NAMALWA (cell line): Measurements from ENCODE around the gene SAMD3.
A peak's percentile ranks its signal among the peaks of the same experiment; 100 is the strongest.
"Not testable (repeated sequence)": the region's sequence is repeated elsewhere in the genome, so short reads cannot be mapped to it uniquely, and the experiment has no call there.

Source experiments
- DNase-seq: peaks from one replicate; pipeline ENCODE4 v3.0.0-alpha.2; 2015; ENCODE audit warnings: low spot score

The SAMD3 gene

GRCh38 chr6:130173377-130174004 lies 49.3 kb downstream of the SAMD3 start:
- DNase-seq, result not testable (repeated sequence)

GRCh38 chr6:130170160-130170559 lies 52.6 kb downstream of the SAMD3 start:
- not testable (repeated sequence) for DNase-seq

DNA sequence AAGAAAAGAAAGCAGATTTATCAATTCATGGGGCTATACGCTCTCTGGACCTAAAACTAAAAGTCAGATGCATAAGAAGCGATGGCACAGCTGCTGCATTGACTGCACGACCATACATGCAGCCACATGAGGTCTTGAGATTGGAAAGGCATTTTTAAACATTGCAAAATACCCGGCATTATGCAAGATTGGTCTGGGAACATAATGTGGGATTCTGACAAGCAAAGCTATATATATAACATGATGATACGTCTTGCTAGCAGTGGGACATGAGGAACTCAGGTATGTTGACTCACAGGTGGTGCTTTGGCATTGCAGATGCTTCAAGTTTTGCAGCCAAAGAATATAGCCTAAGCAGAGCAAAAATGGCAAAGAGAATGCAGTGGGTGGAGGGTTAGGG lies 55.1 kb downstream of the SAMD3 start:
- no peak for DNase-seq

- DNase-seq, result no peak
These were observed 58.5 kb downstream of the SAMD3 start for GRCh38 chr6:130164251-130164650.

GRCh38 chr6:130163266-130163665 lies 59.5 kb downstream of the SAMD3 start:
- no peak for DNase-seq

- DNase-seq, result no peak
These were observed 60.3 kb downstream of the SAMD3 start for GRCh38 chr6:130162421-130162820.

- DNase-seq, result no peak
These were observed 60.9 kb downstream of the SAMD3 start for GRCh38 chr6:130161683-130162404.

DNA sequence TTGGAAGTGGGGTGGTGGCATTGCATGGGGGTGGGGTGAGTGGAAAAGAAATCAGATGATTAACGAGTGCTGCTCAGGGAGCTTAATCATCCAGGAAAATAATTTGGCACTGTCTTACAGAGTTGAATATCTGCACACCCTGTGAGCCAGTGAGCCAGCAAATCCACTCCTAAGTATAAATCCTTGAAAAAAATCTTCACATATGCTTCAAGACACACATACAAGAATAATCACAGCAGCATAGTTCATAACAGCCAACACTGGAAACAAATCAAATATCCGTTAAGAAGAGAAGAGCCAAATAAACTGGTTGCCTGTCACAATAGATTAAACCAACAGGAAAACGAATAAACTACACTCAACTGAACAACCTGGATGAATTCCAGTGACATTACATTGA lies 62.8 kb downstream of the SAMD3 start:
- no peak for DNase-seq

DNA sequence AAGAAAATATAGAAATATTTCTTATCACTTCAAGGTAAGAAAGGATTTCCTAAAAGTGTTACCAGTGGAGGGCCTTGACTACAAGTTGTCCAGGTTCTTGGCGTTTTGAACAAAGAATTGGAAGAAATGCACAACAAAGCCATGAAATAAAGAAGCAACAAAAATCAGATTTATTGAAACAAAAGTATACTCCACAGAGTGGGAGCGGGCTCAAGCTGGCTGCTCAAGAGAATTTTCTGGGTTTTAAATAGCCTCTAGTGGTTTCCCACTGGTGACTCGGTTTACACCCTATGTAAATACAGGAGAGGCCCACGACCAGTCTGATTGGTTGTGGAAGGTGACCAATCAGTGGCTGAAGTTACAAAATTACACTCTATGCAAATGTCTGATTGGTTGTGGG lies 64.2 kb downstream of the SAMD3 start:
- no peak for DNase-seq

DNA sequence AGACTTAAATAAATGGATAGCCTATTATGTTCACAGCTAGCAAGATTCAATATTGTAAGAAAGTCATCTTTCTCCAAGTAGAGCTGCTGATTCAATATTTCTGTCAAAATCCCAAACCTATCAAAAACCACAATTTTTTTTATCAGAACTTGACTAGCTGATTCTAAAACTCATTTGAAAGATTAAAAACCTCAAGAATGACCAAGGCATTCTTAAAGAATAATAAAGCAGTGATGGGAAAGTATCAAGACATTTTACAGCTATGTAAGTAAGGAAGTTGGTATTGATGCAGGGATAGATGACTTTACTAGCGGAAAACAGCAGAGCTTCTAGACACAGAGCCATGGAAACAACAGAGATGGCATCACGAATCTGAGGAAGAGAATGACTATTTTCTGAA lies 64.7 kb downstream of the SAMD3 start:
- DNase-seq, result no peak

GRCh38 chr6:130156908-130157307 lies 65.8 kb downstream of the SAMD3 start:
- no peak for DNase-seq

DNA sequence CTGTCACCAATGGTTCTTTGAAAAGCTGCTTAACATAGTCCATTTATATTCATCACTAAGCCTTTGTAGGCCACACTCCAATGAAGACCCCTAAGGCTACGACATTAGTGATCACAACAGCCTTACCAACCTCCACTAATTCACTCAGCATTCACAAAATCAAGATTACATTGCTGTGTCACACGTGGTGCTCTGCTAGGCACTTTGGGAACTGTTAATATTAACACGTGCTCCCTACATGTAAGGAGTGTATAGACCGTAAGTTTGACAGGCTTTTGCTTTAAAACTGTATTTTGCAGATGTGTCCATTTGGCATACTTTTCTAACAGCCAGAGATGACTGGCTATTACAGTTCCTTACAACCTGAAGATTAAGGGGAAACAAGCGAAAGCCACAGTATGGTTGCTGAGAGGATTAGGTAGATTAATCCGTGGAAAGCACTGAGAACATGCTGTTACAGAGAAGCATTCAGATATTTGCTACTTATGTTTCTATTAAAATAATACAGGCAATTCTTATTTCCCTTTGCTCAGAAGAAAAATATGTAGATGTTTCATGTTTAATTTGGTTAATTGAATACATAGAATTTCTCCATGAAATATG lies 69.7 kb downstream of the SAMD3 start:
- no peak for DNase-seq

GRCh38 chr6:130150906-130151305 lies 71.8 kb downstream of the SAMD3 start:
- no peak for DNase-seq

GRCh38 chr6:130149016-130149415 lies 73.7 kb downstream of the SAMD3 start:
- DNase-seq, result not testable (repeated sequence)

DNA sequence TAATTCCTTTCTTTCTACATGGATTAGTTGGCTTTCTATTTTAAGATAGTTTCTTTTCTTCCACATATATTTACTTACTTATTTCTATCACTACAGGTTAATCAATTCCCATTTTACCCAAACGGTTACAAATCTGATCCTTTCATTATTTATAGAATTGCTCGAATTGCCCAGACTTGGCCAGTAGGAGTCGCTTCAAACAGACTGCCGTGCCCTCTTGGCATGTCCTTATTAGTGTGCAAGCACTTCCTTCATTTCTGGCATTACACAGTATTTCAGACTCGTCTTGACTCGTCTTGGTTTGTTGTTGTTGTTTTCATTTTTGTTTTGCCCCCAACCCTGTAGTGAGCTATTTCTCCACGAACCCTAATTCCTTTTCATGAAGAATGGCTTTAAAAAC lies 74.6 kb downstream of the SAMD3 start:
- peak; percentile 44 for DNase-seq

- DNase-seq, result no peak
These were observed 75.6 kb downstream of the SAMD3 start for GRCh38 chr6:130147111-130147510.

DNA sequence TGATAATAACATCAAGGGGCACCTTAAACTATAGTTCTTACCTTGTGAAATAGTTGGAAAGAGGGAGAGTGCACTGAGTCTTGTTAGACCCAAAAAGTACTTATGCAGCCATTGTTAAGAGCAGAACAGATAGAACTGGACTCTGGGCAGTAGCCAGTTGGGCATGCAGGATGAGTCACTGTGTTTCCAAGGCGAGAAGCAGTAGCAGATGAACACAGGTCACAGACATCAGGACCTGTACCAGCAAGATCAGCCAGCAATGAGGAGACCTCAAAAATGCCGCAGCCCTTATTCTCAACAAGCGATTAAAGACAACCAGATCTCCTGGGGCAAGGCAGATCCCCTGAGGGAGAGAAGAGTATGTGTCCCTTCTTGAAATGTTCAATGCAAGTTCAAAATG lies 79.0 kb downstream of the SAMD3 start:
- DNase-seq, result no peak

DNA sequence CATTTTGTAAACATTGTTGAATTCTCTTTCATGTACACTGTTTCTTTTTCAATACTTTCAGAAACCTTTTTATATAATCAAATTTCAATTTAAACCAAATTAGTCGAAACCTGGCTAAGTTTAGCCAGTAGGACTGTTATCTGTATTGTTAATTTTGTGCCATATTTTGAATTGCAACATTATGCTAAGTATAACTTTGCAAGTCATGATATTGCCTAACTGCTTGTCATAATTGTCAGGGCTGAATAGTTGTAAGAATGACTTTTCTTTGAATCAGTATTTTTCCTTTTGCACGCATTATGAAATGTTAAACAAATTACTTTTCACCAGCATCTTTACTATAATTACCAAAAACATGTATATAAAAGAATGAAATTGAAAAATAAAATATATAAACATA lies 82.7 kb downstream of the SAMD3 start:
- no peak for DNase-seq

DNA sequence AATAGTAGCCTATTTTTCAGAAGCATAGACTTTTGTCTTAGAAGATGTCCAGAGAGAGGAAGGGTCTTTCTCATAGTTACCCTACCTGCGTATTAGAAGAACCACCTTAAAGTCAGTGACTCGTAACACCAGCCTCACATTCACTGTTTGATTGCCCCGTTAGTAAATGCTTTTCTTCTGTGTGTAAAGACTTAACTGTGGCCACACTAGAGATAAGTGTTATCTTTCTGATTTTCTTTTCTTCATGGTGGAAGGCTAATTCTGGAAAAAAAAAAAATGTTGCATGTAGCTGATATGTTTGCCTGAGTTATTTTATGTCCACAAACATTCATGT lies 83.9 kb downstream of the SAMD3 start:
- no peak for DNase-seq

- no peak for DNase-seq
These were observed 84.4 kb downstream of the SAMD3 start for GRCh38 chr6:130138116-130138908.

- no peak for DNase-seq
These were observed 86.0 kb downstream of the SAMD3 start for GRCh38 chr6:130136798-130137197.

GRCh38 chr6:130134582-130134981 lies 88.2 kb downstream of the SAMD3 start:
- DNase-seq, result no peak

DNA sequence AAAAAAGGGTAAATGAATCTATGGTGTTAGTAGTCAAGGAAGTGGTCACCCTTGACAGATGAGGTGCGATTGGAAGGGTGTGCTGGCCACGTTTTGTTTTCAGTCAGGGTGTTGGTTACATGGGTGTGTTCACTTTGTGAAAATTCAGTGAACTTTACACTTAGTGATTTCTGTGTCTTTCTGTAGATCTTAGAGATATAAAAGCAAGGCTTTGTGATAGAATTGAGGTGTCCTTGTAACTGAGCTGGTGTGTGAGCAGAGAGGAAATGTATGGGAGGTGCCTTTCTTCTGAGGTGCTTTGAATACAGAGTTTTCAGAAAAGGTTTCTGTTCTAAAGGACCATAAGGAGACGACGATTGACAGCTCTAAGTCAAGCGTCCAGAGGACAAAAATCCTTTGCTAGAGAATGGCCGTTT lies 90.5 kb downstream of the SAMD3 start:
- DNase-seq, result no peak
